DOHH2 (cell line): ENCODE results near the gene RPL32.

ENCODE experiments used
- H3F3A ChIP-seq: fragments of 200-600 bp; sonication (generic), shearing (Covaris generic); 2 replicates; pipeline ENCODE4 v1.6.0; 2016; ENCODE audit warnings: antibody characterized with exemption, mild to moderate bottlenecking; ENCODE audit not compliant: control insufficient read depth, insufficient read depth
- H3K27ac ChIP-seq: fragments of 200-600 bp; sonication (generic); 2 replicates; pipeline ENCODE4 v1.5.1; 2014; ENCODE audit warnings: low read depth, mild to moderate bottlenecking, low read length, moderate library complexity
- H3K27me3 ChIP-seq: fragments of 200-600 bp; sonication (generic); 2 replicates; pipeline ENCODE4 v1.6.1; 2014; ENCODE audit warnings: mild to moderate bottlenecking, low read length, mixed read lengths; ENCODE audit not compliant: control insufficient read depth
- H3K36me3 ChIP-seq: fragments of 200-600 bp; sonication (generic); 2 replicates; pipeline ENCODE4 v1.6.1; 2014; ENCODE audit warnings: mild to moderate bottlenecking, low read length, moderate library complexity, mixed read lengths; ENCODE audit not compliant: control insufficient read depth
- H3K4me1 ChIP-seq: fragments of 200-600 bp; sonication (generic); 2 replicates; pipeline ENCODE4 v1.6.1; 2014; ENCODE audit warnings: mild to moderate bottlenecking, low read length, mixed read lengths; ENCODE audit not compliant: control insufficient read depth
- H3K4me2 ChIP-seq: fragments of 200-600 bp; sonication (generic); 2 replicates; pipeline ENCODE4 v1.6.0; 2014; ENCODE audit warnings: mild to moderate bottlenecking, low read length, moderate library complexity
- H3K4me3 ChIP-seq: fragments of 200-600 bp; sonication (generic); 2 replicates; pipeline ENCODE4 v1.5.1; 2014; ENCODE audit warnings: mild to moderate bottlenecking, low read length, mixed read lengths
- H3K79me2 ChIP-seq: fragments of 200-600 bp; sonication (generic); 2 replicates; pipeline ENCODE4 v1.6.1; 2014; ENCODE audit warnings: mild to moderate bottlenecking, low read length, mixed read lengths; ENCODE audit not compliant: control insufficient read depth
- H3K9me2 ChIP-seq: fragments of 200-600 bp; sonication (generic); replicated peaks from 2 replicates; pipeline ENCODE4 v1.6.1; 2014; ENCODE audit warnings: mild to moderate bottlenecking, low read length, mixed read lengths; ENCODE audit not compliant: control insufficient read depth
- H3K9me3 ChIP-seq: fragments of 200-600 bp; sonication (generic); 2 replicates; pipeline ENCODE4 v1.6.1; 2014; ENCODE audit warnings: antibody characterized with exemption, low read length, mixed read lengths; ENCODE audit not compliant: control insufficient read depth, insufficient read depth
- H4K20me1 ChIP-seq: fragments of 200-600 bp; sonication (generic); 2 replicates; pipeline ENCODE4 v1.6.0; 2014; ENCODE audit warnings: low read depth, mild to moderate bottlenecking, antibody characterized with exemption, low read length, moderate library complexity; ENCODE audit not compliant: control insufficient read depth, insufficient read depth
- CTCF ChIP-seq: fragments of 200-600 bp; sonication (generic); IDR thresholded peaks from one replicate; pipeline ENCODE4 v1.5.1; 2014; ENCODE audit warnings: antibody characterized with exemption, mild to moderate bottlenecking, low read depth, low read length; ENCODE audit not compliant: poor library complexity, severe bottlenecking
- EZH2phosphoT487 ChIP-seq: fragments of 200-600 bp; sonication (generic); IDR thresholded peaks from 2 replicates; pipeline ENCODE4 v1.6.1; 2017; ENCODE audit warnings: borderline replicate concordance, mild to moderate bottlenecking, antibody characterized with exemption, low read length, moderate library complexity, mixed read lengths

Gene RPL32

GRCh38 chr3:12785096-12785495 lies 56.3 kb downstream of the RPL32 start:
- Histone ChIP-seq H3K27me3 (peaks cover 4% of the 10 kb centered on the region), H3K4me2 (peak overlapping the region; percentile 31), H3K36me3 (no peaks in the 10 kb centered on the region), H3K4me3 (peak overlapping the region; percentile 11; the same call in 1 of the 2 replicates), H4K20me1 (no peaks in the 10 kb centered on the region), H3K27ac (no peak overlapping the region), H3K4me1 (peaks cover 13% of the 10 kb centered on the region), H3K9me2 (no peaks in the 10 kb centered on the region), H3K79me2 (no peaks in the 10 kb centered on the region), H3K9me3 (no peaks in the 10 kb centered on the region), H3F3A (no peaks in the 10 kb centered on the region)
- TF ChIP-seq CTCF (no peak), EZH2phosphoT487 (no peak)
